H1 (cell line): ENCODE results near the gene DSP. TPM values are rescaled to one million over a fixed set of nuclear protein-coding genes. Genes with fewer than 3 reads are reported as not detected.

Experiments used
- ASH2L ChIP-seq: fragments of 200-600, 300-600 bp; sonication (generic); IDR thresholded peaks from one replicate; pipeline ENCODE4 v1.7.1; 2017; ENCODE audit warnings: low read length
- ATF2 ChIP-seq: IDR thresholded peaks from 2 replicates; pipeline ENCODE4 v1.6.1; 2012; ENCODE audit warnings: low read length, inconsistent platforms
- HDAC2 ChIP-seq, 2 experiments: fragments of 300-600 bp in 1 of 2; sonication (generic) in 1 of 2; IDR thresholded peaks; 2 replicates each; pipeline ENCODE4 v1.6.1; 2011 to 2012; ENCODE audit warnings: low read depth in 2 of 2, low read length in 2 of 2, mild to moderate bottlenecking in 2 of 2, moderate library complexity in 2 of 2, borderline replicate concordance in 1 of 2, inconsistent platforms in 1 of 2
- HDAC6 ChIP-seq: IDR thresholded peaks from one replicate; pipeline ENCODE4 v1.7.1; 2012; ENCODE audit warnings: low read depth, mild to moderate bottlenecking, inconsistent platforms, low read length, moderate library complexity
- KDM4A ChIP-seq: IDR thresholded peaks from one replicate; pipeline ENCODE4 v1.7.1; 2012; ENCODE audit warnings: low read depth, mild to moderate bottlenecking, moderate library complexity, low read length, inconsistent platforms; ENCODE audit not compliant: severe bottlenecking
- TAF1 ChIP-seq: IDR thresholded peaks from 2 replicates; pipeline ENCODE4 v1.6.1; 2011; ENCODE audit warnings: mild to moderate bottlenecking, low read depth, low read length
- USF2 ChIP-seq: IDR thresholded peaks from 2 replicates; pipeline ENCODE4 v1.6.1; 2011; ENCODE audit warnings: low read length, improper control_type of control experiment
- polyA plus RNA-seq, 7 experiments: library from polyadenylated mRNA; depleted of rRNA in 3 of 7; stranded (reverse) in 5 of 7; unstranded in 2 of 7; fragments of >200 nt in 5 of 7; fragments of 200-250 nt in 2 of 7; gene quantifications; 1 replicate in 5 of 7; 2 replicates in 1 of 7; 4 replicates in 1 of 7; pipeline versions ENCODE4 v1.2.1 to v1.2.3, GENCODE V29; 2011 to 2013; ENCODE audit warnings: missing spikeins in 2 of 7, mixed read lengths in 2 of 7
- total RNA-seq: library from RNA; stranded (reverse); fragmentation: NEBNext Ultra II Directional; extraction: Animal tissue kit (Norgen Biotek cat#: 25700); gene quantifications from 2 replicates; pipeline ENCODE4 v1.2.1, GENCODE V29; 2021

The DSP gene
- total and polyA plus RNA-seq, 2 of the 8 experiments (the other 6 are each of a cell fraction or from before 2014, with no cell fraction given) = 14.3 to 48.5 TPM

- TF ChIP-seq USF2 (no peak), HDAC2 (IDR thresholded peaks at IDR 0.05; ENCODE audit: borderline replicate concordance in 1 of 2, low read depth in 2 of 2, low read length in 2 of 2) (no peak), TAF1 (no peak), ATF2 (no peak), ASH2L (no peak), HDAC6 (no peak), KDM4A (no peak)
These were observed 14.2 kb downstream of the DSP start (continued) for GRCh38 chr6:7555671-7556070.
